K562 (cell line): Measurements from ENCODE around the gene PRDM8. TPM values are rescaled to one million over a fixed set of nuclear protein-coding genes. Genes with fewer than 3 reads are reported as not detected.
A peak's percentile ranks its signal among the peaks of the same experiment; 100 is the strongest.

Experiments used
- BRCA1 ChIP-seq, 2 experiments: fragments of 450-650 bp in 1 of 2; sonication (generic) in 1 of 2; formaldehyde crosslinking in 1 of 2; IDR thresholded peaks; 2 replicates each; pipeline versions ENCODE4 v1.5.0 to v1.6.1; 2017 to 2020; ENCODE audit warnings: mild to moderate bottlenecking in 1 of 2, missing genetic modification reagents in 1 of 2
- DACH1 ChIP-seq: fragments of 450-650 bp; IDR thresholded peaks from 2 replicates; pipeline ENCODE4 v1.6.1; 2018; ENCODE audit not compliant: partially characterized antibody
- FIP1L1 ChIP-seq: fragments of 200-400 bp; formaldehyde crosslinking; IDR thresholded peaks from 2 replicates; pipeline ENCODE4 v1.6.1; 2018; ENCODE audit warnings: mild to moderate bottlenecking, low read depth, low read length; ENCODE audit not compliant: poor library complexity, severe bottlenecking
- GABPA ChIP-seq: fragments of 200-800 bp; sonication (Bioruptor generic); conservative IDR thresholded peaks from 2 replicates; pipeline ENCODE4 v1.6.1; 2016; ENCODE audit warnings: low read depth, missing genetic modification characterization, missing compliant biosample characterization
- GATA2 ChIP-seq: sonication (generic); formaldehyde crosslinking; IDR thresholded peaks from 2 replicates; pipeline ENCODE4 v1.4.0; 2020; ENCODE audit warnings: mild to moderate bottlenecking, missing genetic modification reagents
- KAT2B ChIP-seq: IDR thresholded peaks from one replicate; pipeline ENCODE4 v1.6.1; 2012; ENCODE audit warnings: low read depth, mild to moderate bottlenecking, control low read depth, inconsistent platforms, low read length, moderate library complexity
- LARP7 ChIP-seq: fragments of 450-650 bp; IDR thresholded peaks from 2 replicates; pipeline ENCODE4 v1.6.1; 2016
- NFRKB ChIP-seq: fragments of 450-650 bp; IDR thresholded peaks from 2 replicates; pipeline ENCODE4 v1.6.1; 2016; ENCODE audit warnings: low read depth
- POU5F1 ChIP-seq: fragments of 150-350 bp; IDR thresholded peaks from 2 replicates; pipeline ENCODE4 v1.6.1; 2014; ENCODE audit warnings: borderline replicate concordance, low read length, low read depth, mild to moderate bottlenecking; ENCODE audit not compliant: partially characterized antibody
- PPARD ChIP-seq: fragments of 250-450 bp; sonication (Bioruptor Pico); IDR thresholded peaks from 2 replicates; pipeline ENCODE4 v1.8.0; 2022; ENCODE audit warnings: inconsistent platforms, mild to moderate bottlenecking, moderate library complexity
- RFX1 ChIP-seq: fragments of 450-650 bp; IDR thresholded peaks from 2 replicates; pipeline ENCODE4 v1.6.1; 2016; ENCODE audit warnings: mild to moderate bottlenecking, moderate library complexity
- SUPT5H ChIP-seq: fragments of 450-650 bp; IDR thresholded peaks from 2 replicates; pipeline ENCODE4 v1.6.1; 2016
- ZC3H8 ChIP-seq: fragments of 450-650 bp; IDR thresholded peaks from 2 replicates; pipeline ENCODE4 v1.6.1; 2017
- ZNF253 ChIP-seq: fragments of 250-450 bp; sonication (Bioruptor Pico); conservative IDR thresholded peaks from 2 replicates; pipeline ENCODE4 v1.6.1; 2021; ENCODE audit warnings: mild to moderate bottlenecking
- ZNF507 ChIP-seq: conservative IDR thresholded peaks from 2 replicates; pipeline ENCODE4 v1.6.1; 2017; ENCODE audit warnings: missing genetic modification characterization, missing compliant biosample characterization
- ZSCAN32 ChIP-seq: fragments of 450-650 bp; formaldehyde crosslinking; IDR thresholded peaks from 2 replicates; pipeline ENCODE4 v1.4.0; 2020; ENCODE audit warnings: mild to moderate bottlenecking, moderate library complexity
- polyA plus RNA-seq, 8 experiments: library from polyadenylated mRNA; depleted of rRNA in 4 of 8; stranded (reverse) in 5 of 8; unstranded in 3 of 8; fragments of >200 nt; fragmentation: Nextera tagmentation in 2 of 8; fragmentation: Illumina TruSeq in 1 of 8; extraction: Ambion mirVana in 2 of 8; extraction: Trizol in 1 of 8; gene quantifications; 2 replicates each; pipeline versions ENCODE4 v1.2.1 to v1.2.3, GENCODE V29; 2011 to 2014; ENCODE audit warnings: inconsistent platforms in 1 of 8, missing spikeins in 1 of 8
- total RNA-seq, 7 experiments: library from RNA; depleted of rRNA in 6 of 7; stranded (reverse); fragments of >200 nt in 6 of 7; fragmentation: Illumina TruSeq in 2 of 7; extraction: Trizol in 2 of 7; gene quantifications; 2 replicates each; pipeline versions ENCODE4 v1.2.1 to v1.2.3, GENCODE V29; 2011 to 2021; ENCODE audit warnings: low replicate concordance in 1 of 7
- TF ChIP-seq, protein P1 (sequence below), 2 experiments: IDR thresholded peaks; 2 replicates each; pipeline ENCODE4 v1.6.1; 2012; ENCODE audit warnings: improper control_type of control experiment in 2 of 2, low read depth in 2 of 2, low read length in 2 of 2, borderline replicate concordance in 1 of 2
- TF ChIP-seq, protein P2 (sequence below): fragments of 250-450 bp; sonication (Bioruptor Pico); IDR thresholded peaks from 2 replicates; pipeline ENCODE4 v1.4.0; 2020; ENCODE audit warnings: mild to moderate bottlenecking, moderate library complexity
- TF ChIP-seq, protein P3 (sequence below): fragments of 200-800 bp; sonication (Bioruptor generic); IDR thresholded peaks from 2 replicates; pipeline ENCODE4 v1.6.1; 2017; ENCODE audit warnings: missing genetic modification characterization, missing compliant biosample characterization
- TF ChIP-seq, protein P4 (sequence below): fragments of 250-450 bp; sonication (Bioruptor Pico); IDR thresholded peaks from 2 replicates; pipeline ENCODE4 v1.8.0; 2021; ENCODE audit warnings: moderate library complexity, mild to moderate bottlenecking, inconsistent platforms
- TF ChIP-seq, protein P5 (sequence below): sonication (generic); IDR thresholded peaks from 2 replicates; pipeline ENCODE4 v1.6.1; 2016
- TF ChIP-seq, protein P6 (sequence below): fragments of 450-650 bp; IDR thresholded peaks from 2 replicates; pipeline ENCODE4 v1.6.1; 2018; ENCODE audit warnings: mild to moderate bottlenecking, low read depth; ENCODE audit not compliant: partially characterized antibody

PRDM8 gene
- total and polyA plus RNA-seq, 9 of the 15 experiments (the other 6 are each of a cell fraction or from before 2014, with no cell fraction given), result 0.40 TPM; not detected in 8

DNA sequence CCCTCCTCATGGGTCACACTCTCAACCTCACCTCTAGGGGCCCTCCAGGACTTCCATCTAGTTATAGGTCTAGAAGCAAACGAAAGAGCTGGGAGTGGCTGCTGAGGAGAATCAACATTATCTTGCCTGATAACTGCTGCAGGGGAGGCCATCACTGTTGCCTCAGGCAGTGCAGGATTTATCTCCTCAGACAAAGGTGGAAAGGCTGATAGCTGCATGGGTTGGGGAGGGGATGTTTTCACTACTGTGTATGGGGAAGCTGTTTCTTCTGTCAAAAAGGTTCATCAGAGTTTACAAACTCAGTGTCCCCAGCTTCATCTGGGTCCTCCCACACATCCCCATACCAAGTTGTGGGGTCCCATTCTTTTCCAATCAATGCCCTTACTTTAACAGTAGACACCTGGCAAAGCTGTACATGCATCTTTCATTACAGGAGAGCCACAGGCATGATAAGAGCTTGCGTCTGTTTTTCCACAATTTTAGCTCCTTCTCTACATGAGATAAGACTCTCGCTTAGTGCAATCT is 17.6 kb upstream of the PRDM8 start (continued):
- TF ChIP-seq, protein P1, sequence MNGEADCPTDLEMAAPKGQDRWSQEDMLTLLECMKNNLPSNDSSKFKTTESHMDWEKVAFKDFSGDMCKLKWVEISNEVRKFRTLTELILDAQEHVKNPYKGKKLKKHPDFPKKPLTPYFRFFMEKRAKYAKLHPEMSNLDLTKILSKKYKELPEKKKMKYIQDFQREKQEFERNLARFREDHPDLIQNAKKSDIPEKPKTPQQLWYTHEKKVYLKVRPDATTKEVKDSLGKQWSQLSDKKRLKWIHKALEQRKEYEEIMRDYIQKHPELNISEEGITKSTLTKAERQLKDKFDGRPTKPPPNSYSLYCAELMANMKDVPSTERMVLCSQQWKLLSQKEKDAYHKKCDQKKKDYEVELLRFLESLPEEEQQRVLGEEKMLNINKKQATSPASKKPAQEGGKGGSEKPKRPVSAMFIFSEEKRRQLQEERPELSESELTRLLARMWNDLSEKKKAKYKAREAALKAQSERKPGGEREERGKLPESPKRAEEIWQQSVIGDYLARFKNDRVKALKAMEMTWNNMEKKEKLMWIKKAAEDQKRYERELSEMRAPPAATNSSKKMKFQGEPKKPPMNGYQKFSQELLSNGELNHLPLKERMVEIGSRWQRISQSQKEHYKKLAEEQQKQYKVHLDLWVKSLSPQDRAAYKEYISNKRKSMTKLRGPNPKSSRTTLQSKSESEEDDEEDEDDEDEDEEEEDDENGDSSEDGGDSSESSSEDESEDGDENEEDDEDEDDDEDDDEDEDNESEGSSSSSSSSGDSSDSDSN (IDR thresholded peaks at IDR 0.05; ENCODE audit: borderline replicate concordance in 1 of 2, low read depth in 2 of 2, low read length in 2 of 2), result no peak
- TF ChIP-seq ZC3H8 (no peak), DACH1 (no peak), GABPA (tag) (no peak), BRCA1 (IDR thresholded peaks at IDR 0.05) (no peak), BRCA1 (CRISPR knock-in tag; IDR thresholded peaks at IDR 0.05) (no peak), FIP1L1 (no peak), ZSCAN32 (CRISPR knock-in tag) (no peak), NFRKB (no peak), POU5F1 (no peak), LARP7 (no peak), GATA2 (CRISPR knock-in tag) (peak; percentile 98), RFX1 (no peak), ZNF253 (CRISPR knock-in tag) (no peak), SUPT5H (no peak), PPARD (CRISPR knock-in tag) (no peak), ZNF507 (tag) (no peak), KAT2B (no peak)
- TF ChIP-seq, protein P2, sequence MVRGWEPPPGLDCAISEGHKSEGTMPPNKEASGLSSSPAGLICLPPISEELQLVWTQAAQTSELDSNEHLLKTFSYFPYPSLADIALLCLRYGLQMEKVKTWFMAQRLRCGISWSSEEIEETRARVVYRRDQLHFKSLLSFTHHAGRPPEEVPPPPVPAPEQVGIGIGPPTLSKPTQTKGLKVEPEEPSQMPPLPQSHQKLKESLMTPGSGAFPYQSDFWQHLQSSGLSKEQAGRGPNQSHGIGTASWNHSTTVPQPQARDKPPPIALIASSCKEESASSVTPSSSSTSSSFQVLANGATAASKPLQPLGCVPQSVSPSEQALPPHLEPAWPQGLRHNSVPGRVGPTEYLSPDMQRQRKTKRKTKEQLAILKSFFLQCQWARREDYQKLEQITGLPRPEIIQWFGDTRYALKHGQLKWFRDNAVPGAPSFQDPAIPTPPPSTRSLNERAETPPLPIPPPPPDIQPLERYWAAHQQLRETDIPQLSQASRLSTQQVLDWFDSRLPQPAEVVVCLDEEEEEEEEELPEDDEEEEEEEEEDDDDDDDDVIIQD, result no peak
- TF ChIP-seq, protein P3, sequence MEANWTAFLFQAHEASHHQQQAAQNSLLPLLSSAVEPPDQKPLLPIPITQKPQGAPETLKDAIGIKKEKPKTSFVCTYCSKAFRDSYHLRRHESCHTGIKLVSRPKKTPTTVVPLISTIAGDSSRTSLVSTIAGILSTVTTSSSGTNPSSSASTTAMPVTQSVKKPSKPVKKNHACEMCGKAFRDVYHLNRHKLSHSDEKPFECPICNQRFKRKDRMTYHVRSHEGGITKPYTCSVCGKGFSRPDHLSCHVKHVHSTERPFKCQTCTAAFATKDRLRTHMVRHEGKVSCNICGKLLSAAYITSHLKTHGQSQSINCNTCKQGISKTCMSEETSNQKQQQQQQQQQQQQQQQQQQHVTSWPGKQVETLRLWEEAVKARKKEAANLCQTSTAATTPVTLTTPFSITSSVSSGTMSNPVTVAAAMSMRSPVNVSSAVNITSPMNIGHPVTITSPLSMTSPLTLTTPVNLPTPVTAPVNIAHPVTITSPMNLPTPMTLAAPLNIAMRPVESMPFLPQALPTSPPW (CRISPR knock-in tag), result peak; percentile 78
- TF ChIP-seq, protein P4, sequence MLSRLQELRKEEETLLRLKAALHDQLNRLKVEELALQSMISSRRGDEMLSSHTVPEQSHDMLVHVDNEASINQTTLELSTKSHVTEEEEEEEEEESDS, result no peak
- TF ChIP-seq, protein P5, sequence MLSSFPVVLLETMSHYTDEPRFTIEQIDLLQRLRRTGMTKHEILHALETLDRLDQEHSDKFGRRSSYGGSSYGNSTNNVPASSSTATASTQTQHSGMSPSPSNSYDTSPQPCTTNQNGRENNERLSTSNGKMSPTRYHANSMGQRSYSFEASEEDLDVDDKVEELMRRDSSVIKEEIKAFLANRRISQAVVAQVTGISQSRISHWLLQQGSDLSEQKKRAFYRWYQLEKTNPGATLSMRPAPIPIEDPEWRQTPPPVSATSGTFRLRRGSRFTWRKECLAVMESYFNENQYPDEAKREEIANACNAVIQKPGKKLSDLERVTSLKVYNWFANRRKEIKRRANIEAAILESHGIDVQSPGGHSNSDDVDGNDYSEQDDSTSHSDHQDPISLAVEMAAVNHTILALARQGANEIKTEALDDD, result peak; percentile 81
- TF ChIP-seq, protein P6, sequence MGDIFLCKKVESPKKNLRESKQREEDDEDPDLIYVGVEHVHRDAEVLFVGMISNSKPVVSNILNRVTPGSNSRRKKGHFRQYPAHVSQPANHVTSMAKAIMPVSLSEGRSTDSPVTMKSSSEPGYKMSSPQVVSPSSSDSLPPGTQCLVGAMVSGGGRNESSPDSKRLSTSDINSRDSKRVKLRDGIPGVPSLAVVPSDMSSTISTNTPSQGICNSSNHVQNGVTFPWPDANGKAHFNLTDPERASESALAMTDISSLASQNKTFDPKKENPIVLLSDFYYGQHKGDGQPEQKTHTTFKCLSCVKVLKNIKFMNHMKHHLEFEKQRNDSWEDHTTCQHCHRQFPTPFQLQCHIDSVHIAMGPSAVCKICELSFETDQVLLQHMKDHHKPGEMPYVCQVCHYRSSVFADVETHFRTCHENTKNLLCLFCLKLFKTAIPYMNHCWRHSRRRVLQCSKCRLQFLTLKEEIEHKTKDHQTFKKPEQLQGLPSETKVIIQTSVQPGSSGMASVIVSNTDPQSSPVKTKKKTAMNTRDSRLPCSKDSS, result no peak
